GM12878 (cell line): ENCODE results near the gene SLCO3A1. TPM values are rescaled to one million over a fixed set of nuclear protein-coding genes. Genes with fewer than 3 reads are reported as not detected.

Experiments used
- ATAC-seq: fragments of 200-7000 bp; cut with Tn5 transposase; 3 replicates; pipeline ENCODE4 v1.9.1; 2020; ENCODE audit warnings: mild to moderate bottlenecking, moderate library complexity
- BruUV-seq: library from RNA; stranded (reverse); fragments of 400-500 nt; replicated peaks from 2 replicates; lab custom pipeline; 2021; lab: Mats Ljungman, UMichigan
- CTCF ChIA-PET: fragments of 300-600 bp; sonication (Branson Sonifier 250); formaldehyde crosslinking; extraction: SDS; loops from one replicate; lab custom pipeline; 2021; ENCODE audit warnings: inconsistent platforms; lab: Yijun Ruan, JAX
- POLR2A ChIA-PET: fragments of 350-600 bp; formaldehyde crosslinking; extraction: SDS; loops from one replicate; lab custom pipeline; 2021; ENCODE audit warnings: inconsistent platforms; lab: Charles Lee
- RAD21 ChIA-PET: fragments of 300-600 bp; sonication (Branson Sonifier 250); formaldehyde crosslinking; loops from one replicate; lab custom pipeline; 2023; ENCODE audit warnings: antibody characterized with exemption; ENCODE audit not compliant: unreplicated experiment; lab: Charles Lee
- SMC1A ChIA-PET: fragments of 300-600 bp; sonication (Branson Sonifier 250); formaldehyde crosslinking; loops from one replicate; lab custom pipeline; 2023; ENCODE audit not compliant: unreplicated experiment, uncharacterized antibody; lab: Charles Lee
- DNase-seq: peaks from one replicate; pipeline ENCODE4 v3.0.0-alpha.2; 2011; ENCODE audit warnings: low read depth, low spot score
- FAIRE-seq: peaks from 3 replicates; lab custom pipeline; 2011; peaks lifted over from hg19 to GRCh38; lab: Jason Lieb, UNC
- H2AFZ ChIP-seq: 2 replicates; pipeline ENCODE4 v1.6.0; 2011; ENCODE audit warnings: low read depth, low read length, control low read depth; ENCODE audit not compliant: control insufficient read depth
- H3K27ac ChIP-seq: 2 replicates; pipeline ENCODE4 v1.5.1; 2011; ENCODE audit warnings: control low read depth; ENCODE audit not compliant: control insufficient read depth, insufficient read depth
- H3K27me3 ChIP-seq, 2 experiments: replicated peaks in 1 of 2; 2 replicates each; pipeline versions ENCODE4 v1.6.0 to v1.6.1; 2011; ENCODE audit warnings: low read length in 1 of 2; ENCODE audit not compliant: control insufficient read depth in 2 of 2, insufficient read depth in 2 of 2
- H3K36me3 ChIP-seq, 2 experiments: 2 replicates each; pipeline ENCODE4 v1.5.1; 2011; ENCODE audit warnings: low read length in 1 of 2; ENCODE audit not compliant: control insufficient read depth in 2 of 2, insufficient read depth in 2 of 2
- H3K4me1 ChIP-seq: 2 replicates; pipeline ENCODE4 v1.6.1; 2011; ENCODE audit warnings: mild to moderate bottlenecking, low read length, moderate library complexity, mixed read lengths; ENCODE audit not compliant: control insufficient read depth, insufficient read depth
- H3K4me2 ChIP-seq: 2 replicates; pipeline ENCODE4 v1.6.0; 2011; ENCODE audit warnings: control low read depth; ENCODE audit not compliant: control insufficient read depth, insufficient read depth
- H3K4me3 ChIP-seq: fragments of 200-600 bp; sonication (generic); 2 replicates; pipeline ENCODE4 v1.5.1; 2016
- H3K79me2 ChIP-seq: 2 replicates; pipeline ENCODE4 v1.6.0; 2011; ENCODE audit warnings: low read length; ENCODE audit not compliant: control insufficient read depth, insufficient read depth
- H3K9ac ChIP-seq: 2 replicates; pipeline ENCODE4 v1.8.0; 2011; ENCODE audit warnings: low read length, control low read depth, mixed read lengths; ENCODE audit not compliant: control insufficient read depth, insufficient read depth
- H3K9me3 ChIP-seq: replicated peaks from 3 replicates; pipeline ENCODE4 v1.5.1; 2011; ENCODE audit warnings: mild to moderate bottlenecking, low read length; ENCODE audit not compliant: control insufficient read depth, insufficient read depth
- H4K20me1 ChIP-seq: 2 replicates; pipeline ENCODE4 v1.6.0; 2011; ENCODE audit not compliant: control insufficient read depth, insufficient read depth
- BHLHE40 ChIP-seq, 2 experiments: fragments of 450-650 bp in 1 of 2; IDR thresholded peaks; 2 replicates each; pipeline ENCODE4 v1.6.1; 2011 to 2017; ENCODE audit warnings: low read depth in 2 of 2, borderline replicate concordance in 1 of 2, improper control_type of control experiment in 1 of 2, low read length in 1 of 2, mild to moderate bottlenecking in 1 of 2
- CBX3 ChIP-seq: fragments of 200-600 bp; sonication (generic); IDR thresholded peaks from 2 replicates; pipeline ENCODE4 v1.6.1; 2016; ENCODE audit warnings: low read depth, borderline replicate concordance
- CBX5 ChIP-seq: sonication (generic); IDR thresholded peaks from 2 replicates; pipeline ENCODE4 v1.6.1; 2016; ENCODE audit warnings: low read depth, moderate library complexity, mild to moderate bottlenecking, inconsistent platforms
- CHD4 ChIP-seq: fragments of 200-600 bp; sonication (generic); IDR thresholded peaks from 2 replicates; pipeline ENCODE4 v1.6.1; 2016; ENCODE audit warnings: mild to moderate bottlenecking
- EED ChIP-seq: sonication (generic); IDR thresholded peaks from 2 replicates; pipeline ENCODE4 v1.6.1; 2016; ENCODE audit warnings: antibody characterized with exemption, low read depth
- FOXK2 ChIP-seq: fragments of 450-650 bp; IDR thresholded peaks from 2 replicates; pipeline ENCODE4 v1.6.1; 2017; ENCODE audit warnings: mild to moderate bottlenecking, moderate library complexity
- KAT2A ChIP-seq: conservative IDR thresholded peaks from 2 replicates; pipeline ENCODE4 v1.6.1; 2011; ENCODE audit warnings: low read depth, low read length; ENCODE audit not compliant: control insufficient read depth
- KDM1A ChIP-seq: fragments of 200-600 bp; sonication (generic); IDR thresholded peaks from 2 replicates; pipeline ENCODE4 v1.6.1; 2016; ENCODE audit warnings: borderline replicate concordance
- MTA3 ChIP-seq: IDR thresholded peaks from 2 replicates; pipeline ENCODE4 v1.6.1; 2012; ENCODE audit warnings: low read length, inconsistent platforms, borderline replicate concordance
- PAX5 ChIP-seq: IDR thresholded peaks from 2 replicates; pipeline ENCODE4 v1.6.1; 2011; ENCODE audit warnings: low read depth, low read length, borderline replicate concordance
- POU2F2 ChIP-seq: IDR thresholded peaks from 3 replicates; pipeline ENCODE4 v1.6.1; 2011; ENCODE audit warnings: low read depth, mild to moderate bottlenecking, low read length, borderline replicate concordance
- RAD51 ChIP-seq: fragments of 450-650 bp; IDR thresholded peaks from 2 replicates; pipeline ENCODE4 v1.6.1; 2016; ENCODE audit warnings: moderate library complexity, mild to moderate bottlenecking, inconsistent platforms
- SMAD5 ChIP-seq: IDR thresholded peaks from 2 replicates; pipeline ENCODE4 v1.6.1; 2016; ENCODE audit warnings: antibody characterized with exemption, low read depth
- SRF ChIP-seq, 2 experiments: IDR thresholded peaks; 2 replicates each; pipeline ENCODE4 v1.6.1; 2011; ENCODE audit warnings: low read depth in 2 of 2, low read length in 2 of 2, mild to moderate bottlenecking in 1 of 2, moderate library complexity in 1 of 2
- TCF3 ChIP-seq: IDR thresholded peaks from 2 replicates; pipeline ENCODE4 v1.6.1; 2012; ENCODE audit warnings: low read depth, mild to moderate bottlenecking, low read length, borderline replicate concordance; ENCODE audit not compliant: insufficient read depth
- ZNF622 ChIP-seq: fragments of 450-650 bp; IDR thresholded peaks from 2 replicates; pipeline ENCODE4 v1.6.1; 2017; ENCODE audit warnings: mild to moderate bottlenecking, inconsistent platforms
- WGBS: methylation state at CpG from one replicate; pipeline ENCODE4 v1.1.6; 2016; ENCODE audit warnings: low lambda C conversion rate; ENCODE audit not compliant: insufficient replicate concordance, insufficient coverage; ENCODE audit errors: missing lambda C conversion rate; 5-methylcytosine and 5-hydroxymethylcytosine counted together
- in situ Hi-C: fragments of 300-500 bp; cut with MboI; formaldehyde crosslinking; loops from 9 replicates; pipeline ENCODE4 v1.14.3; 2018; ENCODE audit warnings: mixed read lengths
- intact Hi-C: fragments of 100-400 bp; cut with micrococcal nuclease; formaldehyde crosslinking; loops from one replicate; pipeline ENCODE4 v1.14.2; 2022; ENCODE audit not compliant: unreplicated experiment
- polyA plus RNA-seq, 11 experiments: library from polyadenylated mRNA; depleted of rRNA in 4 of 11; unstranded in 6 of 11; stranded (reverse) in 5 of 11; fragments of >200 nt; fragmentation: Nextera tagmentation in 4 of 11; fragmentation: Illumina TruSeq in 1 of 11; extraction: Ambion mirVana in 4 of 11; extraction: Trizol in 1 of 11; gene quantifications; 1 replicate in 1 of 11; 2 replicates in 10 of 11; pipeline versions ENCODE4 v1.2.1 to v1.2.3, GENCODE V29; 2011 to 2016; ENCODE audit warnings: inconsistent platforms in 2 of 11, missing spikeins in 2 of 11, low read depth in 1 of 11
- total RNA-seq, 4 experiments: library from RNA; depleted of rRNA in 3 of 4; stranded (reverse); fragments of >200 nt in 3 of 4; fragmentation: Illumina TruSeq in 1 of 4; extraction: Trizol in 1 of 4; gene quantifications; 2 replicates each; pipeline versions ENCODE4 v1.2.1 to v1.2.3, GENCODE V29; 2013 to 2021
- TF ChIP-seq, protein P1 (sequence below), 3 experiments: IDR thresholded peaks in 2 of 3; conservative IDR thresholded peaks in 1 of 3; 2 replicates each; pipeline ENCODE4 v1.5.1; 2011; ENCODE audit warnings: low read depth in 3 of 3, low read length in 3 of 3, mild to moderate bottlenecking in 3 of 3, control low read depth in 2 of 3, moderate library complexity in 2 of 3, inconsistent platforms in 1 of 3, mixed read lengths in 1 of 3; ENCODE audit not compliant: control insufficient read depth in 2 of 3, insufficient read depth in 1 of 3; ENCODE audit errors: extremely low read depth in 1 of 3
- TF ChIP-seq, protein P2 (sequence below): fragments of 450-650 bp; IDR thresholded peaks from 2 replicates; pipeline ENCODE4 v1.6.1; 2017; ENCODE audit warnings: mild to moderate bottlenecking, low read depth, inconsistent platforms; ENCODE audit not compliant: poor library complexity, severe bottlenecking

The SLCO3A1 gene
- total and polyA plus RNA-seq, 10 of the 15 experiments (the other 5 are each of a cell fraction or from before 2014, with no cell fraction given), result 0.05 to 5.9 (median 0.31) TPM

DNA sequence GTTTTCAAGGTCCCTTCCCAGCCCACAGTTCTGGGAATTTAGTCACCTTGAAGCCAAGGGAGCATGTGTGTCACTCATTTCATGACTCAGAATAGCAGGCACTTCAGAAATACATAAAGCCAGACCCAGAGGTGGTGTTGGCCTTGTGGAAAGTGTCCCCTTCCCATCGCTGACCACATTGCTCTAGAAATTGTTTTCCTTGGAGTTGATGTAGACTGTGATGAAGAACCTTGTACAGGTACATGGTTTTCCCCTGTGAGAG, 158.8 kb downstream of the SLCO3A1 start:
- ChIA-PET POLR2A (no interaction called here), CTCF (interaction anchor here (0.6 kb wide), 1 partner anchor 28 kb away, joined by 3 read pairs; no protein-coding TSS in a partner anchor), RAD21 (no interaction called here), SMC1A (no interaction called here)
- BruUV-seq, result no TSS peak
- Histone ChIP-seq H3K27ac (no peak overlapping the region), H3K4me1 (no peaks in the 10 kb centered on the region), H3K36me3 (no peaks in the 10 kb centered on the region), H2AFZ (no peak overlapping the region), H3K27me3 (peaks cover 0 to 7% of the 10 kb centered on the region in 2 experiments; a peak in 1 of 4 replicates), H3K79me2 (no peaks in the 10 kb centered on the region), H4K20me1 (no peaks in the 10 kb centered on the region), H3K4me2 (no peak overlapping the region), H3K9me3 (no peaks in the 10 kb centered on the region), H3K4me3 (no peak overlapping the region), H3K9ac (no peak overlapping the region)
- WGBS, result 38% methylated on average over 1 of the region's 1 CpG
- intact Hi-C loops, result no loop called here
- no peak for FAIRE-seq
- 0 out of 3 replicates have a peak, but pooled peaks have one; percentile 5 for ATAC-seq
- no peak for DNase-seq
- in situ Hi-C loops, result no loop called here
- TF ChIP-seq SRF (IDR thresholded peaks at IDR 0.05; ENCODE audit: low read depth in 2 of 2, low read length in 2 of 2) (no peak), EED (no peak), CBX5 (no peak), KDM1A (no peak), RAD51 (no peak), CBX3 (no peak), PAX5 (no peak), FOXK2 (no peak), SMAD5 (no peak), MTA3 (no peak), BHLHE40 (IDR thresholded peaks at IDR 0.05; ENCODE audit: borderline replicate concordance in 1 of 2, low read depth in 2 of 2, low read length in 1 of 2) (no peak), POU2F2 (no peak), KAT2A (no peak), TCF3 (no peak), CHD4 (no peak), ZNF622 (no peak)
- TF ChIP-seq, protein P1, sequence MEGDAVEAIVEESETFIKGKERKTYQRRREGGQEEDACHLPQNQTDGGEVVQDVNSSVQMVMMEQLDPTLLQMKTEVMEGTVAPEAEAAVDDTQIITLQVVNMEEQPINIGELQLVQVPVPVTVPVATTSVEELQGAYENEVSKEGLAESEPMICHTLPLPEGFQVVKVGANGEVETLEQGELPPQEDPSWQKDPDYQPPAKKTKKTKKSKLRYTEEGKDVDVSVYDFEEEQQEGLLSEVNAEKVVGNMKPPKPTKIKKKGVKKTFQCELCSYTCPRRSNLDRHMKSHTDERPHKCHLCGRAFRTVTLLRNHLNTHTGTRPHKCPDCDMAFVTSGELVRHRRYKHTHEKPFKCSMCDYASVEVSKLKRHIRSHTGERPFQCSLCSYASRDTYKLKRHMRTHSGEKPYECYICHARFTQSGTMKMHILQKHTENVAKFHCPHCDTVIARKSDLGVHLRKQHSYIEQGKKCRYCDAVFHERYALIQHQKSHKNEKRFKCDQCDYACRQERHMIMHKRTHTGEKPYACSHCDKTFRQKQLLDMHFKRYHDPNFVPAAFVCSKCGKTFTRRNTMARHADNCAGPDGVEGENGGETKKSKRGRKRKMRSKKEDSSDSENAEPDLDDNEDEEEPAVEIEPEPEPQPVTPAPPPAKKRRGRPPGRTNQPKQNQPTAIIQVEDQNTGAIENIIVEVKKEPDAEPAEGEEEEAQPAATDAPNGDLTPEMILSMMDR (IDR thresholded peaks at IDR 0.05 in 2 of 3, conservative IDR thresholded peaks at IDR 0.05 in 1 of 3; ENCODE audit: control insufficient read depth in 2 of 3, extremely low read depth in 1 of 3, insufficient read depth in 1 of 3, low read depth in 3 of 3, low read length in 3 of 3), result no peak
- TF ChIP-seq, protein P2, sequence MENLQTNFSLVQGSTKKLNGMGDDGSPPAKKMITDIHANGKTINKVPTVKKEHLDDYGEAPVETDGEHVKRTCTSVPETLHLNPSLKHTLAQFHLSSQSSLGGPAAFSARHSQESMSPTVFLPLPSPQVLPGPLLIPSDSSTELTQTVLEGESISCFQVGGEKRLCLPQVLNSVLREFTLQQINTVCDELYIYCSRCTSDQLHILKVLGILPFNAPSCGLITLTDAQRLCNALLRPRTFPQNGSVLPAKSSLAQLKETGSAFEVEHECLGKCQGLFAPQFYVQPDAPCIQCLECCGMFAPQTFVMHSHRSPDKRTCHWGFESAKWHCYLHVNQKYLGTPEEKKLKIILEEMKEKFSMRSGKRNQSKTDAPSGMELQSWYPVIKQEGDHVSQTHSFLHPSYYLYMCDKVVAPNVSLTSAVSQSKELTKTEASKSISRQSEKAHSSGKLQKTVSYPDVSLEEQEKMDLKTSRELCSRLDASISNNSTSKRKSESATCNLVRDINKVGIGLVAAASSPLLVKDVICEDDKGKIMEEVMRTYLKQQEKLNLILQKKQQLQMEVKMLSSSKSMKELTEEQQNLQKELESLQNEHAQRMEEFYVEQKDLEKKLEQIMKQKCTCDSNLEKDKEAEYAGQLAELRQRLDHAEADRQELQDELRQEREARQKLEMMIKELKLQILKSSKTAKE, result no peak
